ENCODE measurements around the gene ERCC6L2.

DNA sequence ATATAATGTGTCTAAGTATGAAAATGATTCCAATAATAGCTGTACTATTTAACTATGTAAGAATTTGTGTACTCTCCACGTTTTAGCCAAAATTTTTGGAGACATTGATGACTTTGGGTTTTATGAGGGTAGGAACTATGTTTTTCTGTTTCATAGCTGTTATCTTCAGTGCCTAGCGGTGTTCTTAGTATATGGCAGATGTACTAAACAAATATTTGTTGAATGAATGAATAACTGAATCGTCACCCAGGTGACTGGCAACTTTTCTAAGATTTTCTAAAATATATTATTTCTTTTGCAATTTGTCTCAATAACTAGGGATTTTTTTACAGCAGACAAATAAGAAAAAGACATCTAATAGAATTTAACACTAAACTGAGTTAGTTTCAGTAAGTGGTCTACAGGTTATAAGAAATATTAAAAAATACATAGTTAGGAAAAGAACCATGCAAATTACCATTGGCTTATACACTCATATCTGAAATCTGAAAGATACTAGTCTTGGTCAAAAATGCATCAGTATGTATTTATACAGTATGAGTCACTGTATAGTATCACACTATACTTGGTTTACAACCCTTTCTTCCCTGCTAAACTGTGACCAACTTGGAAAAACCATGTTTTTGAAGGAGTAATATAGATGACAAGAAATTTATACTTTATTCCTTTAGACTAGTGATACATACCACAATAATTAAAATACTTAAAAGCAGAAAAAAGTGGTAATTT is 10.5 kb upstream of the ERCC6L2 start:
- TF ChIP-seq, protein P1, sequence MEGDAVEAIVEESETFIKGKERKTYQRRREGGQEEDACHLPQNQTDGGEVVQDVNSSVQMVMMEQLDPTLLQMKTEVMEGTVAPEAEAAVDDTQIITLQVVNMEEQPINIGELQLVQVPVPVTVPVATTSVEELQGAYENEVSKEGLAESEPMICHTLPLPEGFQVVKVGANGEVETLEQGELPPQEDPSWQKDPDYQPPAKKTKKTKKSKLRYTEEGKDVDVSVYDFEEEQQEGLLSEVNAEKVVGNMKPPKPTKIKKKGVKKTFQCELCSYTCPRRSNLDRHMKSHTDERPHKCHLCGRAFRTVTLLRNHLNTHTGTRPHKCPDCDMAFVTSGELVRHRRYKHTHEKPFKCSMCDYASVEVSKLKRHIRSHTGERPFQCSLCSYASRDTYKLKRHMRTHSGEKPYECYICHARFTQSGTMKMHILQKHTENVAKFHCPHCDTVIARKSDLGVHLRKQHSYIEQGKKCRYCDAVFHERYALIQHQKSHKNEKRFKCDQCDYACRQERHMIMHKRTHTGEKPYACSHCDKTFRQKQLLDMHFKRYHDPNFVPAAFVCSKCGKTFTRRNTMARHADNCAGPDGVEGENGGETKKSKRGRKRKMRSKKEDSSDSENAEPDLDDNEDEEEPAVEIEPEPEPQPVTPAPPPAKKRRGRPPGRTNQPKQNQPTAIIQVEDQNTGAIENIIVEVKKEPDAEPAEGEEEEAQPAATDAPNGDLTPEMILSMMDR (IDR thresholded peaks at IDR 0.05 in 2 of 3, conservative IDR thresholded peaks at IDR 0.05 in 1 of 3; ENCODE audit: borderline replicate concordance in 1 of 3, insufficient read depth in 1 of 3, low read depth in 2 of 3, low read length in 2 of 3), result no peak
- TF ChIP-seq POLR2A (IDR thresholded peaks at IDR 0.05; ENCODE audit: borderline replicate concordance, extremely low read depth, insufficient read depth, insufficient read length), result no peak
- TF ChIP-seq, protein P2, sequence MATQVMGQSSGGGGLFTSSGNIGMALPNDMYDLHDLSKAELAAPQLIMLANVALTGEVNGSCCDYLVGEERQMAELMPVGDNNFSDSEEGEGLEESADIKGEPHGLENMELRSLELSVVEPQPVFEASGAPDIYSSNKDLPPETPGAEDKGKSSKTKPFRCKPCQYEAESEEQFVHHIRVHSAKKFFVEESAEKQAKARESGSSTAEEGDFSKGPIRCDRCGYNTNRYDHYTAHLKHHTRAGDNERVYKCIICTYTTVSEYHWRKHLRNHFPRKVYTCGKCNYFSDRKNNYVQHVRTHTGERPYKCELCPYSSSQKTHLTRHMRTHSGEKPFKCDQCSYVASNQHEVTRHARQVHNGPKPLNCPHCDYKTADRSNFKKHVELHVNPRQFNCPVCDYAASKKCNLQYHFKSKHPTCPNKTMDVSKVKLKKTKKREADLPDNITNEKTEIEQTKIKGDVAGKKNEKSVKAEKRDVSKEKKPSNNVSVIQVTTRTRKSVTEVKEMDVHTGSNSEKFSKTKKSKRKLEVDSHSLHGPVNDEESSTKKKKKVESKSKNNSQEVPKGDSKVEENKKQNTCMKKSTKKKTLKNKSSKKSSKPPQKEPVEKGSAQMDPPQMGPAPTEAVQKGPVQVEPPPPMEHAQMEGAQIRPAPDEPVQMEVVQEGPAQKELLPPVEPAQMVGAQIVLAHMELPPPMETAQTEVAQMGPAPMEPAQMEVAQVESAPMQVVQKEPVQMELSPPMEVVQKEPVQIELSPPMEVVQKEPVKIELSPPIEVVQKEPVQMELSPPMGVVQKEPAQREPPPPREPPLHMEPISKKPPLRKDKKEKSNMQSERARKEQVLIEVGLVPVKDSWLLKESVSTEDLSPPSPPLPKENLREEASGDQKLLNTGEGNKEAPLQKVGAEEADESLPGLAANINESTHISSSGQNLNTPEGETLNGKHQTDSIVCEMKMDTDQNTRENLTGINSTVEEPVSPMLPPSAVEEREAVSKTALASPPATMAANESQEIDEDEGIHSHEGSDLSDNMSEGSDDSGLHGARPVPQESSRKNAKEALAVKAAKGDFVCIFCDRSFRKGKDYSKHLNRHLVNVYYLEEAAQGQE (IDR thresholded peaks at IDR 0.05; ENCODE audit: low read depth), result no peak
- TF ChIP-seq, protein P3, sequence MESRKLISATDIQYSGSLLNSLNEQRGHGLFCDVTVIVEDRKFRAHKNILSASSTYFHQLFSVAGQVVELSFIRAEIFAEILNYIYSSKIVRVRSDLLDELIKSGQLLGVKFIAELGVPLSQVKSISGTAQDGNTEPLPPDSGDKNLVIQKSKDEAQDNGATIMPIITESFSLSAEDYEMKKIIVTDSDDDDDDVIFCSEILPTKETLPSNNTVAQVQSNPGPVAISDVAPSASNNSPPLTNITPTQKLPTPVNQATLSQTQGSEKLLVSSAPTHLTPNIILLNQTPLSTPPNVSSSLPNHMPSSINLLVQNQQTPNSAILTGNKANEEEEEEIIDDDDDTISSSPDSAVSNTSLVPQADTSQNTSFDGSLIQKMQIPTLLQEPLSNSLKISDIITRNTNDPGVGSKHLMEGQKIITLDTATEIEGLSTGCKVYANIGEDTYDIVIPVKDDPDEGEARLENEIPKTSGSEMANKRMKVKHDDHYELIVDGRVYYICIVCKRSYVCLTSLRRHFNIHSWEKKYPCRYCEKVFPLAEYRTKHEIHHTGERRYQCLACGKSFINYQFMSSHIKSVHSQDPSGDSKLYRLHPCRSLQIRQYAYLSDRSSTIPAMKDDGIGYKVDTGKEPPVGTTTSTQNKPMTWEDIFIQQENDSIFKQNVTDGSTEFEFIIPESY (IDR thresholded peaks at IDR 0.05; ENCODE audit: extremely low read depth, insufficient replicate concordance, low read length), result no peak
